Mesangial cell (primary cell): ENCODE data around the gene IPO5. TPM values are rescaled to one million over a fixed set of nuclear protein-coding genes. Genes with fewer than 3 reads are reported as not detected.

ENCODE experiments used
- total RNA-seq: library from RNA; depleted of rRNA; stranded (reverse); fragments of >200 nt; gene quantifications from 2 replicates; pipeline ENCODE4 v1.2.3, GENCODE V29; 2015

The IPO5 gene
- total RNA-seq = 102 and 149 TPM in 2 replicates

GRCh38 chr13:97953376-97953970 lies at the start of gene IPO5:
Gene IPO5 (plus strand): TSS chr13:97953675. CDS start chr13:97976697, 23,022 bp downstream.

Other genes starting within 250 kb of the IPO5 start
- 75.4 and 103 TPM in 2 replicates for gene FARP1, start 189.4 kb downstream of the IPO5 start, total RNA-seq
- not detected in 2 replicates for gene RNF113B, start 223.6 kb downstream of the IPO5 start, total RNA-seq